AG04450 (cell line): ENCODE measurements around the gene SF3A1. TPM values are rescaled to one million over a fixed set of nuclear protein-coding genes. Genes with fewer than 3 reads are reported as not detected.

ENCODE experiments used
- CTCF ChIA-PET: fragments of 300-600, 350-600 bp; formaldehyde crosslinking; extraction: SDS; loops from one replicate; lab custom pipeline; 2022; ENCODE audit warnings: antibody characterized with exemption, inconsistent platforms; lab: Charles Lee
- POLR2A ChIA-PET: fragments of 350-600 bp; formaldehyde crosslinking; extraction: SDS; loops from one replicate; lab custom pipeline; 2021; ENCODE audit warnings: antibody characterized with exemption, inconsistent platforms; lab: Yijun Ruan, JAX
- DNase-seq: peaks from one replicate; pipeline ENCODE4 v3.0.0-alpha.2; 2011; ENCODE audit warnings: low read depth, low spot score
- H3K27ac ChIP-seq: one replicate; pipeline ENCODE4 v1.5.1; 2012; ENCODE audit warnings: low read depth, low read length, control low read depth
- H3K27me3 ChIP-seq: one replicate; pipeline ENCODE4 v1.6.0; 2012; ENCODE audit warnings: low read length; ENCODE audit not compliant: control insufficient read depth, insufficient read depth
- H3K4me3 ChIP-seq: 2 replicates; pipeline ENCODE4 v1.5.1; 2011; ENCODE audit warnings: mild to moderate bottlenecking, low read depth, low read length, control low read depth
- H3K9me3 ChIP-seq: 2 replicates; pipeline ENCODE4 v1.5.1; 2012; ENCODE audit warnings: low read length; ENCODE audit not compliant: control insufficient read depth, insufficient read depth
- CTCF ChIP-seq: IDR thresholded peaks from 2 replicates; pipeline ENCODE4 v1.5.1; 2011; ENCODE audit warnings: low read depth, low read length, control low read depth, inconsistent platforms
- polyA plus RNA-seq: library from polyadenylated mRNA; depleted of rRNA; stranded (reverse); fragments of >200 nt; gene quantifications from 2 replicates; pipeline ENCODE4 v1.2.3, GENCODE V29; 2011

Gene SF3A1
- polyA plus RNA-seq, 1 experiment: 53.1 TPM

GRCh38 chr22:30371321-30371720, 14.6 kb upstream of the SF3A1 start:
- ChIA-PET POLR2A (no interaction called here), CTCF (interaction anchor here (0.6 kb wide), 1 partner anchor 12 kb away, joined by 3 read pairs; no protein-coding TSS in a partner anchor)
- Histone ChIP-seq H3K9me3 (no peaks in the 10 kb centered on the region), H3K27ac (no peak overlapping the region), H3K27me3 (no peaks in the 10 kb centered on the region), H3K4me3 (no peak overlapping the region)
- no peak for DNase-seq
- no peak for TF ChIP-seq CTCF

DNA sequence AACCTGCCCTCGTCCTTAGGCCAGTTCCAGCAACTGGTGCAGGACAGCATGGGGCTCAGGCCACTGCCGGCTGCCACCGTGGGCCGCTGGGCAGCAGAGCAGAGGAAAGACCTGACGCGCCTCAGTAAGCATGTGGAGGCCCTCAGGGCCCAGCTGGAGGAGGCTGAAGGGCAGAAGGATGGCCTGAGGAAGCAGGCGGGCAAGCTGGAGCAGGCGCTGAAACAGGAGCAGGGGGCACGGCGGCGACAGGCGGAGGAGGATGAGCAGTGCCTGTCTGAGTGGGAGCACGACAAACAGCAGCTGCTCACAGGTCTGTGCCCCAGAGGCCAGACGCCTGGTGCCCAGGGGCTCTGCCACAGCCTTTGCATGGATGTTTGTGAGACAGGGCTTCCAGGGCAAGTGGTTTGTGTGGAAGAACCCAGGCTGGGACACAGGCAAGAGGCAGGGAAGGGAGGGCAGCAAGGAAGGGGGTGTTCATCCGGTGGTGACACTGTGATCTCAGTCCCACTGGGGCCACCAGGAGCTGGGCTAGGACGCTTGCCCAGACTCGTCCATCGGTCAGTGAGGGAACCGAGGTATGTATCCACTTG, 14.0 kb upstream of the SF3A1 start:
- TF ChIP-seq CTCF: no peak
- H3K9me3 ChIP-seq: no peaks in the 10 kb centered on the region
- H3K4me3 ChIP-seq: no peak overlapping the region
- ChIA-PET POLR2A (no interaction called here), CTCF (interaction anchor here (2.3 kb wide), 1 partner anchor 17 kb away, joined by 9 read pairs; the partner anchor contains the start of gene RNF215)
- DNase-seq: no peak
- H3K27ac ChIP-seq: no peak overlapping the region
- H3K27me3 ChIP-seq: no peaks in the 10 kb centered on the region

- Histone ChIP-seq H3K27me3 (no peaks in the 10 kb centered on the region), H3K4me3 (no peak overlapping the region), H3K27ac (no peak overlapping the region), H3K9me3 (no peaks in the 10 kb centered on the region)
- no peak for DNase-seq
- ChIA-PET POLR2A (interaction anchor here (1.3 kb wide), 1 partner anchor 12 kb away, joined by 8 read pairs; the partner anchor contains the start of genes CCDC157 and SF3A1), CTCF (interaction anchor here (0.9 to 2.3 kb wide), 3 partner anchors 19 to 113 kb away, joined by 3 to 9 read pairs (median 3); partner anchors contain the start of gene RNF215)
- no peak for TF ChIP-seq CTCF
Observed at GRCh38 chr22:30368420-30368819, 11.7 kb upstream of the SF3A1 start.

- DNase-seq: no peak
- ChIA-PET CTCF (interaction anchor here (1.0 kb wide), 1 partner anchor 103 kb away, joined by 3 read pairs; no protein-coding TSS in a partner anchor), POLR2A (interaction anchor here (1.4 kb wide), 1 partner anchor 9 kb away, joined by 4 read pairs; the partner anchor contains the start of genes CCDC157 and SF3A1)
- TF ChIP-seq CTCF: no peak
- Histone ChIP-seq H3K27ac (no peak overlapping the region), H3K9me3 (no peaks in the 10 kb centered on the region), H3K4me3 (no peak overlapping the region), H3K27me3 (no peaks in the 10 kb centered on the region)
Observed at GRCh38 chr22:30365891-30366290, 9.2 kb upstream of the SF3A1 start.

DNA sequence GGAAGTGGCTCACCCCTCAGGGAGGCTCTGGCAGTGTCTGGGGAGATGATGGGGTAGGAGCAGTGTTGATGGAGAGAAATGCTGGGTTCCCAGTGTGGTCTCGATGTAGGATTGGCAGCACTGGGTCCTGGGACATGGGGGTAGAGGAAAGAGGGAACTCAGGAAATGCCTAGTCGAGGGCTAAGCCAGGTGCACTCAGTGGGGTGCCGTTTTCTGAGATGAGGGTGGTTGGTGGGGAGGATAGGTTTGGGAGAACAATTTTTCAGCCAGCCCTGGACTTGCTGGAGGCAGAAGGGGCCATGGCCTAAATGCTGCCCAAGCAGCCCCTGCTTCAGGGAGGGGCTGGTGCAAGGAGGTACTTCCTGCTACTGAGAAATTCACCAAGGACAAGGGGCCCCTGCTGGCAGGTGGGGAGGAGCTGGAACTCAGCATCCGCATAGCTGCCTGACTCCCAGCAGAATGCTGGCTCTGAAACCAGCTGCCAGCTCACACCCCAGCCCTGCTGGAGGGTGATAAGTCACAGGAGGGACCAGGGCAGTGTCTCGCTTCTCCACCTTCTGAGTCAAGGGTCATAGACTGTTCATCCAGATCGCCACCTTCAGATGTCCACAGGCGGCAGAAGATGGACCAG, 6.1 kb upstream of the SF3A1 start:
- no peaks in the 10 kb centered on the region for H3K9me3 ChIP-seq
- TF ChIP-seq CTCF: no peak
- H3K27me3 ChIP-seq: no peaks in the 10 kb centered on the region
- no peak overlapping the region for H3K27ac ChIP-seq
- POLR2A ChIA-PET: no interaction called here
- CTCF ChIA-PET: no interaction called here
- DNase-seq: no peak
- no peak overlapping the region for H3K4me3 ChIP-seq
